HepG2 (cell line): ENCODE measurements around the gene ENO2. TPM values are rescaled to one million over a fixed set of nuclear protein-coding genes. Genes with fewer than 3 reads are reported as not detected.

ENCODE experiments used
- HDAC2 ChIP-seq: sonication (generic); formaldehyde crosslinking; IDR thresholded peaks from 2 replicates; pipeline ENCODE4 v1.4.0; 2020; ENCODE audit warnings: missing genetic modification reagents
- IKZF4 ChIP-seq: sonication (generic); formaldehyde crosslinking; IDR thresholded peaks from 2 replicates; pipeline ENCODE4 v1.5.1; 2020; ENCODE audit warnings: borderline replicate concordance, mild to moderate bottlenecking, low read depth, missing genetic modification reagents; ENCODE audit errors: not compliant biosample characterization
- KDM3A ChIP-seq: IDR thresholded peaks from 2 replicates; pipeline ENCODE4 v1.6.1; 2018; ENCODE audit warnings: low read depth, missing compliant biosample characterization
- KLF11 ChIP-seq: IDR thresholded peaks from 2 replicates; pipeline ENCODE4 v1.6.1; 2016; ENCODE audit warnings: missing compliant biosample characterization
- MTERF4 ChIP-seq: sonication (generic); formaldehyde crosslinking; IDR thresholded peaks from 2 replicates; pipeline ENCODE4 v1.8.0; 2023; ENCODE audit warnings: mild to moderate bottlenecking, missing genetic modification reagents
- MZF1 ChIP-seq: sonication (generic); formaldehyde crosslinking; IDR thresholded peaks from 2 replicates; pipeline ENCODE4 v1.8.1; 2023; ENCODE audit warnings: mild to moderate bottlenecking, missing genetic modification reagents, borderline replicate concordance
- NFYC ChIP-seq: IDR thresholded peaks from 2 replicates; pipeline ENCODE4 v1.6.1; 2016; ENCODE audit warnings: missing genetic modification reagents, missing compliant biosample characterization
- RBAK ChIP-seq: sonication (generic); formaldehyde crosslinking; IDR thresholded peaks from 2 replicates; pipeline ENCODE4 v1.5.1; 2020; ENCODE audit warnings: mild to moderate bottlenecking, missing genetic modification reagents
- SMAD9 ChIP-seq: sonication (generic); formaldehyde crosslinking; IDR thresholded peaks from 2 replicates; pipeline ENCODE4 v1.5.1; 2020; ENCODE audit warnings: mild to moderate bottlenecking, missing genetic modification reagents
- TOE1 ChIP-seq: sonication (generic); formaldehyde crosslinking; IDR thresholded peaks from 2 replicates; pipeline ENCODE4 v1.4.0; 2020; ENCODE audit warnings: mild to moderate bottlenecking, missing genetic modification reagents
- TOPORS ChIP-seq: sonication (generic); formaldehyde crosslinking; IDR thresholded peaks from 2 replicates; pipeline ENCODE4 v1.8.0; 2023; ENCODE audit warnings: mild to moderate bottlenecking, missing genetic modification reagents
- ZMYM2 ChIP-seq: sonication (generic); formaldehyde crosslinking; IDR thresholded peaks from 2 replicates; pipeline ENCODE4 v1.8.0; 2022; ENCODE audit warnings: mild to moderate bottlenecking, missing genetic modification reagents
- ZNF276 ChIP-seq: sonication (generic); formaldehyde crosslinking; IDR thresholded peaks from 2 replicates; pipeline ENCODE4 v1.4.0; 2020; ENCODE audit warnings: mild to moderate bottlenecking, low read depth, missing genetic modification reagents
- ZNF34 ChIP-seq: sonication (generic); formaldehyde crosslinking; IDR thresholded peaks from 2 replicates; pipeline ENCODE4 v1.4.0; 2020; ENCODE audit warnings: mild to moderate bottlenecking, missing genetic modification reagents, borderline replicate concordance
- ZNF354B ChIP-seq: sonication (generic); formaldehyde crosslinking; IDR thresholded peaks from 2 replicates; pipeline ENCODE4 v1.8.0; 2022; ENCODE audit warnings: mild to moderate bottlenecking, missing genetic modification reagents
- ZNF44 ChIP-seq: sonication (generic); formaldehyde crosslinking; IDR thresholded peaks from 2 replicates; pipeline ENCODE4 v1.5.1; 2020; ENCODE audit warnings: mild to moderate bottlenecking, missing genetic modification reagents
- ZNF510 ChIP-seq: sonication (generic); formaldehyde crosslinking; IDR thresholded peaks from 2 replicates; pipeline ENCODE4 v1.4.0; 2020; ENCODE audit warnings: low read depth, mild to moderate bottlenecking, missing genetic modification reagents
- ZNF616 ChIP-seq: sonication (generic); formaldehyde crosslinking; IDR thresholded peaks from 2 replicates; pipeline ENCODE4 v1.5.0; 2020; ENCODE audit warnings: low read depth, mild to moderate bottlenecking, missing genetic modification reagents
- ZZZ3 ChIP-seq: sonication (generic); formaldehyde crosslinking; IDR thresholded peaks from 2 replicates; pipeline ENCODE4 v1.4.0; 2020; ENCODE audit warnings: missing genetic modification reagents, mild to moderate bottlenecking, borderline replicate concordance
- polyA plus RNA-seq, 8 experiments: library from polyadenylated mRNA; depleted of rRNA in 3 of 8; stranded (reverse) in 7 of 8; unstranded in 1 of 8; fragments of >200 nt; fragmentation: Illumina TruSeq in 4 of 8; extraction: Trizol in 4 of 8; gene quantifications; 2 replicates each; pipeline versions ENCODE4 v1.2.1 to v1.2.3, GENCODE V29; 2011 to 2016; ENCODE audit warnings: low read depth in 4 of 8, missing spikeins in 1 of 8, mixed read lengths in 1 of 8; ENCODE audit not compliant: insufficient read depth in 1 of 8
- total RNA-seq, 5 experiments: library from RNA; depleted of rRNA; stranded (reverse); fragments of >200 nt; fragmentation: Illumina TruSeq; extraction: Trizol; gene quantifications; 2 replicates each; pipeline ENCODE4 v1.2.3, GENCODE V29; 2016; ENCODE audit warnings: low read depth in 1 of 5
- TF ChIP-seq, protein P1 (sequence below): sonication (generic); formaldehyde crosslinking; IDR thresholded peaks from 2 replicates; pipeline ENCODE4 v1.4.0; 2020; ENCODE audit warnings: missing genetic modification reagents
- TF ChIP-seq, protein P2 (sequence below): sonication (generic); formaldehyde crosslinking; IDR thresholded peaks from 2 replicates; pipeline ENCODE4 v1.4.0; 2020; ENCODE audit warnings: mild to moderate bottlenecking, missing genetic modification reagents
- TF ChIP-seq, protein P3 (sequence below): sonication (generic); formaldehyde crosslinking; IDR thresholded peaks from 2 replicates; pipeline ENCODE4 v1.5.1; 2020; ENCODE audit warnings: missing genetic modification reagents, mild to moderate bottlenecking, borderline replicate concordance
- TF ChIP-seq, protein P4 (sequence below): sonication (generic); formaldehyde crosslinking; IDR thresholded peaks from 2 replicates; pipeline ENCODE4 v1.5.0; 2020; ENCODE audit warnings: mild to moderate bottlenecking, low read depth, missing genetic modification reagents, borderline replicate concordance

ENO2 gene
- total and polyA plus RNA-seq, 2 of the 13 experiments (the other 11 are each of a cell fraction or from before 2014, with no cell fraction given), result 19.3 to 136 TPM

GRCh38 chr12:6962285-6963015 lies 48.1 kb downstream of the ENO2 start (continued):
- TF ChIP-seq NFYC (CRISPR knock-in tag) (no peak), SMAD9 (CRISPR knock-in tag) (no peak), ZNF354B (CRISPR knock-in tag) (no peak), ZNF276 (CRISPR knock-in tag) (no peak), ZNF510 (CRISPR knock-in tag) (no peak), MTERF4 (CRISPR knock-in tag) (no peak), TOE1 (no peak), HDAC2 (CRISPR knock-in tag) (no peak), ZMYM2 (CRISPR knock-in tag) (no peak), ZNF616 (CRISPR knock-in tag) (no peak), TOPORS (CRISPR knock-in tag) (no peak), ZZZ3 (CRISPR knock-in tag) (no peak), KLF11 (CRISPR knock-in tag) (no peak), ZNF44 (CRISPR knock-in tag) (no peak), IKZF4 (CRISPR knock-in tag) (no peak), ZNF34 (CRISPR knock-in tag) (no peak), KDM3A (CRISPR knock-in tag) (no peak), MZF1 (CRISPR knock-in tag) (no peak), RBAK (no peak)
- TF ChIP-seq, protein P1, sequence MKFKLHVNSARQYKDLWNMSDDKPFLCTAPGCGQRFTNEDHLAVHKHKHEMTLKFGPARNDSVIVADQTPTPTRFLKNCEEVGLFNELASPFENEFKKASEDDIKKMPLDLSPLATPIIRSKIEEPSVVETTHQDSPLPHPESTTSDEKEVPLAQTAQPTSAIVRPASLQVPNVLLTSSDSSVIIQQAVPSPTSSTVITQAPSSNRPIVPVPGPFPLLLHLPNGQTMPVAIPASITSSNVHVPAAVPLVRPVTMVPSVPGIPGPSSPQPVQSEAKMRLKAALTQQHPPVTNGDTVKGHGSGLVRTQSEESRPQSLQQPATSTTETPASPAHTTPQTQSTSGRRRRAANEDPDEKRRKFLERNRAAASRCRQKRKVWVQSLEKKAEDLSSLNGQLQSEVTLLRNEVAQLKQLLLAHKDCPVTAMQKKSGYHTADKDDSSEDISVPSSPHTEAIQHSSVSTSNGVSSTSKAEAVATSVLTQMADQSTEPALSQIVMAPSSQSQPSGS (CRISPR knock-in tag), result no peak
- TF ChIP-seq, protein P2, sequence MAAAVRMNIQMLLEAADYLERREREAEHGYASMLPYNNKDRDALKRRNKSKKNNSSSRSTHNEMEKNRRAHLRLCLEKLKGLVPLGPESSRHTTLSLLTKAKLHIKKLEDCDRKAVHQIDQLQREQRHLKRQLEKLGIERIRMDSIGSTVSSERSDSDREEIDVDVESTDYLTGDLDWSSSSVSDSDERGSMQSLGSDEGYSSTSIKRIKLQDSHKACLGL, result peak; percentile 60; the same call in 1 of the 2 replicates
- TF ChIP-seq, protein P3, sequence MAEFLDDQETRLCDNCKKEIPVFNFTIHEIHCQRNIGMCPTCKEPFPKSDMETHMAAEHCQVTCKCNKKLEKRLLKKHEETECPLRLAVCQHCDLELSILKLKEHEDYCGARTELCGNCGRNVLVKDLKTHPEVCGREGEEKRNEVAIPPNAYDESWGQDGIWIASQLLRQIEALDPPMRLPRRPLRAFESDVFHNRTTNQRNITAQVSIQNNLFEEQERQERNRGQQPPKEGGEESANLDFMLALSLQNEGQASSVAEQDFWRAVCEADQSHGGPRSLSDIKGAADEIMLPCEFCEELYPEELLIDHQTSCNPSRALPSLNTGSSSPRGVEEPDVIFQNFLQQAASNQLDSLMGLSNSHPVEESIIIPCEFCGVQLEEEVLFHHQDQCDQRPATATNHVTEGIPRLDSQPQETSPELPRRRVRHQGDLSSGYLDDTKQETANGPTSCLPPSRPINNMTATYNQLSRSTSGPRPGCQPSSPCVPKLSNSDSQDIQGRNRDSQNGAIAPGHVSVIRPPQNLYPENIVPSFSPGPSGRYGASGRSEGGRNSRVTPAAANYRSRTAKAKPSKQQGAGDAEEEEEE (CRISPR knock-in tag), result no peak
- TF ChIP-seq, protein P4, sequence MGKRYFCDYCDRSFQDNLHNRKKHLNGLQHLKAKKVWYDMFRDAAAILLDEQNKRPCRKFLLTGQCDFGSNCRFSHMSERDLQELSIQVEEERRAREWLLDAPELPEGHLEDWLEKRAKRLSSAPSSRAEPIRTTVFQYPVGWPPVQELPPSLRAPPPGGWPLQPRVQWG (CRISPR knock-in tag), result no peak
